ENCODE results near the gene LY86.

Gene LY86

GRCh38 chr6:6682225-6682624 lies 93.7 kb downstream of the LY86 start:
- DNase-seq (ENCODE audit: low spot score) = no peak

DNA sequence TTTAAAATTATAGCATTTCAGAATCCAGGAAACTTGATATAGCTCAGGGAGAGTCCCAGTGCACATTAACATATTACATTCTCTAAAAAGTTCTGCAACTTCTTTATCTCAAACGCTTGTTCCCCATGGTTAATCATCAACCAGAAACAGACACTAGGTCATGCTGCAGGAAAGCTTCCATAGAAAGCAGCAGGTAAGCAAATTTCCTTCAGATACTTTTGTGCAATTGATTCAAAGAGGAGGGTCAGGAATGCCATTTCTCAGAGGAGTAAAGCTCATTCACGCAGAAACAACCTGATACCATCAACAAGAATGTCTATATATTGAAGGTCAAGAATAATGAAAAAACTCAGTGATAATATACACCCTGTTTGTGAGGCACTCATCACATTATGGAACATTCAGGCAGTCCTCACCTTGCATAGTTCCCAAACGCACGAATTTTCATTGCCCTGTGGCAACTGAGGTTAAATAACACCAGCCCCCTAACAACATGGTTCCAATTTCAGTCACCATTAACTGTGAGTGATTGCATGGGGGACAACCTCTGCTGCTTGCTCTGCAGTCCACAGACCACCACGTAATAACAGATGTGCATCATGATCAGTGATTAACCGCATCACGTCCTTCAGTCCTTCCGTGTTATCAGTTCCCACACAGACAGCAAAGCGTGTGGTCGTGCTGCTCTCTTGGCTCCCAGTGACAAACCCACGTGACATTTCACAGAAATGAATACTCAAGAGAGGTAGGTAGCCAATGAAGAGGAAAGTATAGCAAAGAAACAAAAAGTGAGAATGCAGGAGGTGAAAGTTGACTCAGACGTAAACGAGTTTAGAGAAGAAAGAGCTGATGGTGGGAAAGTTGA lies 95.7 kb downstream of the LY86 start:
- DNase-seq (ENCODE audit: low spot score) = no peak

DNA sequence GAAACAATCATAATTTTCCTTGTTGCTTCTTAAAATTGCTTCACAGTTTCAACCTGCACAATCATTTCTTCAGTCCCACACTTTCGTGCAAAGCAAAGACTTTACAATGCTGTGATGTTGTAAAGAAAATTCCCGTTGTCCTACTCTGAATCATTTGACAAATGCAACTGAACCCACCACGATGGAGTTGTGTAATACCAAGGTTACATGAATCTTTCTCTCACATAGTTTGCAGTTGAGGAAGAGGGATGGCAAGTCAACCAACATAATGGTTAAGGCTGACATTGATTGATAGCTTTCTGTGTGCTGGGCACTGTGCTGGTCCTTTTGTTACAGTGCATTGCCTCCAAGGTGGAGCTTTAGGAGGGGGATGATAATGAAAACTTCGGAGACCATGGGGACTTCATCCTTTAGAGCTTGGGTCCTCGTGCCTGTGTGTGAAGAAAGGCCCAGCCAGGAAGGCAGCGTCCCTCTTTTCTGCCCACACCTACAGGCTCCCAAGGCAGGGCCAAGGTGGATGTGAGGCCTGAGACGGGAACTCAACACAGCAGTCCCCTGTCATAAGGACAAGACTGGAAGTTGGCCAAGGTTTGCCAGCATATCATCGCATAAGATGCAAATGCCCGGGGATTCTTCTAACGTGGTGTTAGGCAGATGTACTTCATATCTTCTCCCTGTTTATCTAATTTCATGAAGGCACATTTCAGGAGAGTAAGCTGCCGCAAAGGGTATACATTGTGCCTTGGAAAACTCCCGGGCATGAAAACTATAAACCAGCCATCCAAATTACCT lies 96.9 kb downstream of the LY86 start:
- DNase-seq (ENCODE audit: low spot score) = no peak

GRCh38 chr6:6686176-6686575 lies 97.7 kb downstream of the LY86 start:
- DNase-seq (ENCODE audit: low spot score) = no peak

- DNase-seq (ENCODE audit: low spot score) = peak; percentile 95
Measured at GRCh38 chr6:6686748-6687601, 98.5 kb downstream of the LY86 start.

- DNase-seq (ENCODE audit: low spot score) = no peak
Measured at GRCh38 chr6:6688283-6688682, 99.8 kb downstream of the LY86 start.

DNA sequence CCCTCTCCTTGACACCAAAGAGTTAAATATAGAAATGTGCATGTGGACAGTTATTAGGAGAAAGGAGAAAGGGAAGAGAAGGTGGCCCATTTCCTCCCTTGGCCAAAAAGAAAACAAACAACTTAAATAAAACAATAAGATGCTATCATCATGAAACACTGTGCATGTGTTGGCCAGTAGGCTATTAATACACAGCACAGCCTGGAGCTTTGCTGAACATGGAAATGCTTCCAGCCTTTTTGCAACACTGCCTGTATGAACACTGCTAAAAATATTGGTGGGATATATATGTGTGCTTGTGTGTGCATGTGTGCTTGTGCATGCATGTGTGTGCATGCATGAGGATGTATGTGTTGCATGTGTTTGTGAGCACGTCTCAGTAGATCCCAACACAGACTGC lies 100.4 kb downstream of the LY86 start:
- DNase-seq (ENCODE audit: low spot score) = no peak

DNA sequence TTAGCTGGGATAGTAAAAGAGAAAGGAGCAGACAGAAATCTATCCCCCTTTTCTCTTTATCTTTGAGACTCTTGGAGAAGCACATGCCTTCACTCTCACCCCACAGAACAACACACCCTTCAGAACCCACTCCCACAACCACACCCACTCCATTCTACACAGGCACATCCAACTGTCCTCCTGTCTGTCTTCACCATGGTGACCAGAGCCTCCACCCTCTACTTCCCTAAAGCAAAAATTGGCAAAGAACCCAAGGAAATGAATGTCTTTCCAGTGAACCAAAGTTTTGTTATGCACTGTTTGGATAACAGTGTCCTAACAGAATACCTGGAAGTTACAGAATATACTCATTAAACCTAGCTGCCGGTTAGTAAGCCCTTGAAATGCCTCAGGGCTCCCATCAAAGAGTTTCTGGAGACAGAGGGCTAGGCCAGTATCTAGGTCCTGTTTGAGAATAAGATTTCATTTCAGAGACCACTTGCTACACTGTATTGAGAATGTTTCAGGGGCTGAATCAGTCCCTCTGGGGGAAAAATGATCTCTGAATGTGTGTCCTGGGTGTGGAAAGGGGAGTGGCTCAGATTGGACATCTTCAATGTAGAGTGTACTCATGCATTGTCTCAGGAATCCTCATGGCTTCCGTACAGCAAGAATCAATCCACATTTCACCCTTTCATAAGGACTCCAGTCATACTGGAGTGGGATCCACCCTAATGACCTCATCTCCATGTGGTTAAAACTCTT lies 101.1 kb downstream of the LY86 start:
- DNase-seq (ENCODE audit: low spot score) = no peak

DNA sequence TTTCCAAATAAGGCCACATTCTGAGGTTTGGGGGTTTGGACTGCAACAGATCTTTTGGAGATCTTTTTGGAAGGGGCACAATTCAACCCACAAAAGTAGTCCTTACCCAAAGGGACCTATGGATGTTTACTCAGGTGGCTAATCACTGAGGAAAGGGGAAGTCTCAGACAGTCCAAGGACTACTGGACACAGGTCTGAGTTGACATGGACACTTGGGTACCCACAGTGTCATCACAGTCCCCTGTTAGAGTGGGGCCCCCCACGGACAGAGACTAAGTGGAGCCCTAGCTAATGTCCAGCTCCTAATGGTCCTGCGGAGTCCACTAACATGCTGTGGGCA lies 101.6 kb downstream of the LY86 start:
- DNase-seq (ENCODE audit: low spot score) = no peak

DNA sequence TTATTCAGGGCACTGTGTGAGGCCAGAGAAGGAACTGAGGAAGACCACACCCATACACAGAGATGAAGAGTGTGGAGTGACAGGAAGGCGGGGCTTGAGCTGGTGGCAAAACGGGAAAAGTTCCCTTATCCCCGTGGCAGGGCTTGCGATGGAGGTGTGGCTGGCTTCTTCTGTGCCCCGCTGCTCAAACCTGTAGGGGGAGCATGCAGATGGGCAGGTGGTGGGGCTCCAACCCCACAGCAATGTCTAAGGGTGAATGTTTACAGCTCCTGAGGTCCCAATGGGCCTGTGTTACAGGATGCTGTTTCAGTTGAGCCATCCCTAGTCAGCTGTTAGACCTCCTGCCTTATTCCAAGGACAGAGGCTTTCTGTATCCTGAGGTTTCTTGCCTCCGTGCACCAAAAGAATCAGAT lies 105.9 kb downstream of the LY86 start:
- peak; percentile 27 for DNase-seq (ENCODE audit: low spot score)

DNA sequence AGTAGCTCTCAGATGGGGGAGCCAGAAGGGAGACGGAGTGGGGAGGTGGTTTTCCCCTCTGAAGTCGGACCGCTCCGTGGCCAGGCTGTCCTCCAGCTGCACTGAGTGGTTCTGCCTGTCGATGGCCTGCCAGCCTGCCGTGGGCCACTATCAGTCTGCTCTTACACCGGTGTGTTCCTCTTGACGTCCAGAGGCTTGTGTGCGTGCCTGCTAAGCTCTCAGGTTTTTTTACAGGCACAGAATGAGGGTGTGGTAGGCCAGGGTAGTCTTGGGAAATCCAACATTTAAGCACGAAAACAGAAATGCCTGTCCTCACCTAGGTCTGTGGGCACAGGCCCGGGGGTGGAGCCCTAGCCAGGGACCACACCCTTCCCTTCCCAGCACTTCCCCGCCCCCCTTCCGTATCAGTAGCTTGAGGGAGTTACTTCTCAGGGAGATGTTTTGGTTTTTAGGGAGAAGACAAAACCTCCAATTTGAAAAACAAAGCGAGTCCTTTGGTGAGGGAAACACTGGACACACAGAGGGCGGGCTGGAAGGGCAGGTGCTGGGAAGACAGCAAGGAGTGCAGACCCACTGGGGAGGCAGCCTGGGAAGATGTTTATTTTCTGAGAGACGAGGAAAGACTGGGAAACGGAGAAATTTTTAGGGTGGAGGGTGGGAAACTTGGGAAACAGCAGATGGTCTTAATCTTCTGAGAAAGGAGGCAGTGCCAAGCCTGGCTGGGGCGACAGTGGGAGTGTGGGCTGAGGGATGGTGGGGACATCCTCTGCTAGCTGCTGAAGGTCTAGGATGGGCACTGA lies 106.5 kb downstream of the LY86 start:
- DNase-seq (ENCODE audit: low spot score) = no peak

DNA sequence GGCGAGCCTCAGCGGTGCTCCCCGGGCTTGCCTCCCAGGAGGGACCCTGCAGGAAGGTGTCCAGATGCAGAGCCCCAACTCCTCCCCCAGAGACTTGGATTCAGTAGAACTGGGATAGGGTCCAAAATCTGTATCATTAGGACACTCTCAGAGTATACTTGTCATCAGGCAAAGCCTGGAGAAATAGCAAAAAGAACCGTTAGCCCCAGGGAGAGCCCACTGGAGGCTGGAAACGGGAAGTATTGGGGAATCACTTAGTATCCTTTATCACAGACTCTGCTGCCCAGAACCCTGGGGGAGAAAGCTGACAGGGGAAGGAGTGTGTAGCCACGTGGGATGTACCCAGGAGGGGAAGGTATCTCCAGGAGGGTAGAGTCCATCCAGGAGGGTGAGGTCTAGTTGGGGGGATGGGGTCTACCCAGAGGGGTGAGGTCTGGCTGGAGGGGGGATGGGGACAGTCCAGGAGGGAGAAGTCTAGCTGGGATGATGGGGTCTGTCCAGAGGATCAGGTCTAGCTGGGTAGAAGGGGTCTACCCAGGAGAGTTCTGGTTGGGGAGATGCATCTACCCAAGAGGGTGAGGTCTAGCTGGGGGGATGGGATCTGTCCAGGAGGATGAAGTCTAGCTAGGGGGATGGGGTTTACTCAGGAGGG lies 107.2 kb downstream of the LY86 start:
- no peak for DNase-seq (ENCODE audit: low spot score)

GRCh38 chr6:6696867-6697531 lies 108.5 kb downstream of the LY86 start:
- DNase-seq (ENCODE audit: low spot score) = peak; percentile 71

DNA sequence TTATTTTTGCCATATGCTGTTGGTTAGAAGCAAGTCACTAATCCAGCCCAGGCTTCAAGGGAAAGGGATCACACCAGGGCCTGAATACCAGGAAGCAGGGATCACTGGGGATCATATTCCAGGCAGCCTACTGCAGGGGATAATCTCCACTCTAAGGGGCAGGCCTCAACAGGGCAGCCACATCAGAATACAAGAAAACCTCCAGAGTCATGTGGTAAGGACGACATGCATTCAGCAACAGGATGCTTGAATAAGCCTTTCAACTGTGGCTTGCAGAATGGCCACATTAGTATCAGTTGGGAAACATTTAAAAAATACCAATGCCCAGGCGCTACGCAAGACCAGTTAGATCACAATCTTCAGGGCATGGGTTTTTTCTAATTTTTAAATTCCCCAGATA lies 109.1 kb downstream of the LY86 start:
- DNase-seq (ENCODE audit: low spot score) = no peak

DNA sequence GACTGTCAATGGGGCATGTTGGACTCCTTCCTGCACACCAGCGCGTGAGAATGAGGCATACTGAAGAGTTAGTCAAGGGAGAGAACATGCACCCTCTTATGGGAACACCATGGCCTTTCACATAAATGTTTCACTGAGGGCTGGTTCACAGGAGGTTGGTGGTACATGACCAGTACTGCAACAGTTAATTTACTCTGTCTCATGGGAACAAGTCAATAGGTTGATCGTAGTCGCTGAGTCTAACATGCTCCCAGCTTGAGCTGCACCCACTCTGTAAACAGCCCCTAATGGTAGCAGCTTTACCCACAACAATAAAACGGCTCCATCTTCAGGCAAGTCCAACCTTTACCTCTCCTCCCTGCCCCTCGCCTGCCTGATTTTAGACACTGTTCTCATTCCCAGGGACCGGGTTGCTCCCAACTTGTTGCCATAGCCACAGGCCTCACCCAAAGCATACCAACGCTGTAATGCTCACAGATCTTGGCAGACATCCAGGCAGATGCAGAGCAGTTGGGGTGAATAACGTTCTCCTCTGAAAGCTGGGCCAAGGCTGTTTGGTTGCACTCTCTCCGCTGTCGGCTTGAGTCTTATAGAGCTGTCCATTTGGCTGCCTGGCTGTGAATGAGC lies 111.3 kb downstream of the LY86 start:
- DNase-seq (ENCODE audit: low spot score) = peak; percentile 63

DNA sequence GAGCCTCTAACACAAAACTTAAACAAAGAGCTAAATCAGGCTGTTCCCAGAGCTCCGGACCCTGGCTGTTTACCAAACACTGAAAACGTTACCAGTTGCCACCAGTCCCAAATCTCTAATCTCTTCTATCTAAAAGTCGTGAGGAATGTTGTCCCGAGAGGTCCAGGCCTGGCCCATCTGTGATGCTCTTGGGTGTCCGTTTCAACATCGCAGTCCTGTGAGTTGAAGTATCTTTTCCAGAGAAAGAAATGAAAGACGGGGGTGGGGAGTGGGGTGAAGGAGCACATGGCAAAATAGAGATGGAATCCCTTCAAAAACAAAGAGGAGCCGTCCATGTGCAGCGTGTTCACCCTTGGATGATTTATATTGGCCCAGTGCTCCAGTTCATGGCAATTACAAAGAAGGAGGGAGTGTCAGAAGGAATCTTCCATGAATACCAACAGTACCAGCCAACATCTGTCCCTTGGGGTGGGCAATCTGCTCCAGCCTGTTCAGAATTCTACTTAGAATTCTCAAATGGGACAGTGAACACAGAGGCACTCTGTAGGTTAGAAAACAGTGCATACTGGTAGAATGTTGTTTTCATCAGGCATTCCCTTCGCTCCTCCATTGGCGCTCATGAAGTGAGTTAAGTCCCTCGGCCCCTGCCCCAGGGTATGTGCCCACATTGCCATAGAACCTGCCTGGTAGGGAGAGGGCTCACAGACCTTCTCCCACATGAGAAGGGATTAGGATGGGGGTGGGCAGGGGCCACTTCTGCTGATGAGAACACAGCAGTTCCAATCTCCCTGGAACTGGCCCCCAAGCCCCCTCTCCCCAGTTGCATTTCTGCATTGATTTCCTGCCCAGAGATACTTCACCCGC lies 112.1 kb downstream of the LY86 start:
- DNase-seq (ENCODE audit: low spot score) = no peak

- no peak for DNase-seq (ENCODE audit: low spot score)
Measured at GRCh38 chr6:6701864-6702263, 113.3 kb downstream of the LY86 start.

- DNase-seq (ENCODE audit: low spot score) = no peak
Measured at GRCh38 chr6:6703699-6704098, 115.2 kb downstream of the LY86 start.

Measured in iPS-NIHi11 (cell line).